Urinary bladder (tissue), 4 donors: Measurements from ENCODE around the gene ZNF28. TPM values are rescaled to one million over a fixed set of nuclear protein-coding genes. Genes with fewer than 3 reads are reported as not detected.
"Not testable (repeated sequence)": the region's sequence is repeated elsewhere in the genome, so short reads cannot be mapped to it uniquely, and the experiment has no call there.

Source experiments
- DNase-seq: peaks from one replicate; pipeline ENCODE4 v3.0.0-alpha.2; 2015; ENCODE audit errors: extremely low spot score
- H3K27ac ChIP-seq: one replicate; pipeline ENCODE4 v1.5.1; 2013; ENCODE audit warnings: low read depth, mild to moderate bottlenecking, moderate library complexity
- H3K36me3 ChIP-seq: one replicate; pipeline ENCODE4 v1.6.1; 2013; ENCODE audit warnings: mild to moderate bottlenecking, moderate library complexity; ENCODE audit not compliant: insufficient read depth
- H3K4me1 ChIP-seq: one replicate; pipeline ENCODE4 v1.6.1; 2013; ENCODE audit warnings: mild to moderate bottlenecking, moderate library complexity; ENCODE audit not compliant: insufficient read depth
- H3K4me3 ChIP-seq: one replicate; pipeline ENCODE4 v1.5.1; 2013; ENCODE audit warnings: low read depth, low read length
- WGBS: extraction: QIAGEN DNeasy Blood & Tissue Kit; methylation state at CpG from one replicate; pipeline ENCODE4 v1.1.7; 2013; 5-methylcytosine and 5-hydroxymethylcytosine counted together
- polyA plus RNA-seq: library from polyadenylated mRNA; stranded (reverse); fragments of 200-250 nt; gene quantifications from one replicate; pipeline ENCODE4 v1.2.3, GENCODE V29; 2013
- total RNA-seq: library from RNA; depleted of rRNA; stranded (reverse); fragments of >200 nt; gene quantifications from one replicate; pipeline ENCODE4 v1.2.3, GENCODE V29; 2014
- donor health status: healthy with polysubstance abuse.
- donor health status: healthy.

Gene ZNF28
- total and polyA plus RNA-seq, 2 donors = 7.6 to 33.5 TPM

GRCh38 chr19:52809801-52810200 is 11.6 kb downstream of the ZNF28 start:
- no peaks in the 10 kb centered on the region for H3K4me1 ChIP-seq
- 96% methylated on average over 32 of the region's 32 CpGs for WGBS
- no peak for DNase-seq
- H3K36me3 ChIP-seq = peaks cover 10% of the 10 kb centered on the region
- H3K4me3 ChIP-seq = no peak overlapping the region
- H3K27ac ChIP-seq = no peak overlapping the region

GRCh38 chr19:52799950-52800640 is 21.3 kb downstream of the ZNF28 start:
- peaks cover 12% of the 10 kb centered on the region for H3K36me3 ChIP-seq
- not testable (repeated sequence) for H3K27ac ChIP-seq, H3K4me3 ChIP-seq, H3K4me1 ChIP-seq, DNase-seq
- 98% methylated on average over 9 of the region's 9 CpGs for WGBS

- DNase-seq = no peak
- no peaks in the 10 kb centered on the region for H3K36me3 ChIP-seq
- WGBS = 91% methylated on average over 6 of the region's 6 CpGs
- no peak overlapping the region for H3K27ac ChIP-seq
- no peak overlapping the region for H3K4me3 ChIP-seq
- H3K4me1 ChIP-seq = no peaks in the 10 kb centered on the region
These were observed 32.0 kb downstream of the ZNF28 start for GRCh38 chr19:52789440-52789839.

- peak; percentile 53 for DNase-seq
- WGBS = under 1% methylated on average over 47 of the region's 47 CpGs
- Histone ChIP-seq H3K27ac (peak within 1 kb of the TSS; percentile 71), H3K4me3 (peak within 1 kb of the TSS; percentile 83)
- not testable (repeated sequence) for H3K36me3 ChIP-seq, H3K4me1 ChIP-seq
These were observed 34.7 kb downstream of the ZNF28 start, which contains the start of gene ZNF600 for GRCh38 chr19:52786464-52787354. ZNF600 (minus strand) TSS chr19:52786791; CDS start chr19:52778888, 7,903 bp downstream.

GRCh38 chr19:52786078-52786463 is 35.4 kb downstream of the ZNF28 start:
- Histone ChIP-seq H3K36me3 (no peaks in the 10 kb centered on the region), H3K27ac (no peak overlapping the region), H3K4me1 (no peaks in the 10 kb centered on the region), H3K4me3 (peak overlapping the region; percentile 83)
- 3% methylated on average over 23 of the region's 23 CpGs for WGBS
- DNase-seq = no peak

- no peak overlapping the region for H3K4me3 ChIP-seq
- WGBS = 73% methylated on average over 3 of the region's 3 CpGs
- H3K4me1 ChIP-seq = no peaks in the 10 kb centered on the region
- no peaks in the 10 kb centered on the region for H3K36me3 ChIP-seq
- no peak for DNase-seq
- H3K27ac ChIP-seq = no peak overlapping the region
These were observed 35.9 kb downstream of the ZNF28 start for GRCh38 chr19:52785506-52785905.

- not testable (repeated sequence) for H3K27ac ChIP-seq, DNase-seq, H3K4me3 ChIP-seq, H3K36me3 ChIP-seq, H3K4me1 ChIP-seq
- 81% methylated on average over 2 of the region's 2 CpGs for WGBS
These were observed 38.6 kb downstream of the ZNF28 start for GRCh38 chr19:52782864-52783263.

GRCh38 chr19:52778811-52779210 is 42.6 kb downstream of the ZNF28 start:
- peaks cover under 1% of the 10 kb centered on the region for H3K36me3 ChIP-seq
- no peak for DNase-seq
- 53% methylated on average over 3 of the region's 3 CpGs for WGBS
- H3K4me3 ChIP-seq = no peak overlapping the region
- H3K4me1 ChIP-seq = no peaks in the 10 kb centered on the region
- no peak overlapping the region for H3K27ac ChIP-seq

- DNase-seq = not testable (repeated sequence)
These were observed 65.0 kb downstream of the ZNF28 start for GRCh38 chr19:52756447-52756846.

GRCh38 chr19:52749780-52750179 is 71.7 kb downstream of the ZNF28 start:
- no peak overlapping the region for H3K27ac ChIP-seq
- no peaks in the 10 kb centered on the region for H3K36me3 ChIP-seq
- DNase-seq = no peak
- WGBS = 51% methylated on average over 4 of the region's 4 CpGs
- no peaks in the 10 kb centered on the region for H3K4me1 ChIP-seq
- no peak overlapping the region for H3K4me3 ChIP-seq

More at GRCh38 chr19:52756447-52756846, 65.0 kb downstream of the ZNF28 start:
- not testable (repeated sequence) for H3K27ac ChIP-seq, H3K4me3 ChIP-seq, H3K4me1 ChIP-seq, H3K36me3 ChIP-seq
- WGBS = 57% methylated on average over 2 of the region's 2 CpGs

- WGBS = 27% methylated on average over 8 of the region's 8 CpGs
These were observed 73.0 kb downstream of the ZNF28 start for GRCh38 chr19:52748336-52748950.

More at GRCh38 chr19:52748336-52748950, 73.0 kb downstream of the ZNF28 start:
- no peak for DNase-seq
- Histone ChIP-seq H3K4me1 (no peaks in the 10 kb centered on the region), H3K4me3 (no peak overlapping the region), H3K36me3 (no peaks in the 10 kb centered on the region), H3K27ac (no peak overlapping the region)
